ENCODE data around the gene TPPP2.

TPPP2 gene

DNA sequence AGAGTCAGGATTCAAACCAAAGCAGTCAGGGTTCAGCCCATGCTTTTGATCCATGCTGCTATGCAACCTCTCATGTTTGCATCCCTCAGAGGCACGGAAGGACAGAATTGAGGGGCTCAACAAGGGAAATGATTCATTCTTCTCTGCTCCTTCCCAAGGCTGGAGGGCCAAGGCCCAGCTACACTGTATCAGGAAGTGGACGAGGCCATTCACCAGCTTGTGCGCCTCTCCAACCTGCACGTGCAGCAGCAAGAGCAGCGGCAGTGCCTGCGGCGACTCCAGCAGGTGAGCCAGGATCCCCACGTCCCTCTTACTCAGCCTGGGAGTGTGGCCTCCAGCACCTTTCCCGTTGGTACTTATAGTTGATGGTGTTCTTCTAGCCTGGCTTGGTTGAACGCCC, 48.7 kb downstream of the TPPP2 start:
- TF ChIP-seq, protein P1, sequence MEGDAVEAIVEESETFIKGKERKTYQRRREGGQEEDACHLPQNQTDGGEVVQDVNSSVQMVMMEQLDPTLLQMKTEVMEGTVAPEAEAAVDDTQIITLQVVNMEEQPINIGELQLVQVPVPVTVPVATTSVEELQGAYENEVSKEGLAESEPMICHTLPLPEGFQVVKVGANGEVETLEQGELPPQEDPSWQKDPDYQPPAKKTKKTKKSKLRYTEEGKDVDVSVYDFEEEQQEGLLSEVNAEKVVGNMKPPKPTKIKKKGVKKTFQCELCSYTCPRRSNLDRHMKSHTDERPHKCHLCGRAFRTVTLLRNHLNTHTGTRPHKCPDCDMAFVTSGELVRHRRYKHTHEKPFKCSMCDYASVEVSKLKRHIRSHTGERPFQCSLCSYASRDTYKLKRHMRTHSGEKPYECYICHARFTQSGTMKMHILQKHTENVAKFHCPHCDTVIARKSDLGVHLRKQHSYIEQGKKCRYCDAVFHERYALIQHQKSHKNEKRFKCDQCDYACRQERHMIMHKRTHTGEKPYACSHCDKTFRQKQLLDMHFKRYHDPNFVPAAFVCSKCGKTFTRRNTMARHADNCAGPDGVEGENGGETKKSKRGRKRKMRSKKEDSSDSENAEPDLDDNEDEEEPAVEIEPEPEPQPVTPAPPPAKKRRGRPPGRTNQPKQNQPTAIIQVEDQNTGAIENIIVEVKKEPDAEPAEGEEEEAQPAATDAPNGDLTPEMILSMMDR (IDR thresholded peaks at IDR 0.05; ENCODE audit: insufficient read depth, missing control alignments): no peak
- FAIRE-seq: no peak

GRCh38 chr14:21081521-21082142, 51.6 kb downstream of the TPPP2 start:
- TF ChIP-seq, protein P1 (IDR thresholded peaks at IDR 0.05; ENCODE audit: insufficient read depth, missing control alignments): no peak
- no peak for FAIRE-seq
- no peak for DNase-seq (ENCODE audit: insufficient read length, low spot score)

More for the DNA sequence above, 48.7 kb downstream of the TPPP2 start:
- no peak for DNase-seq (ENCODE audit: insufficient read length, low spot score)

Measured in D721Med (cell line).